H9 (cell line): ENCODE data around the gene RAB43. TPM values are rescaled to one million over a fixed set of nuclear protein-coding genes. Genes with fewer than 3 reads are reported as not detected.
"Not testable (repeated sequence)": the region's sequence is repeated elsewhere in the genome, so short reads cannot be mapped to it uniquely, and the experiment has no call there.

Experiments
- DNase-seq: peaks from one replicate; pipeline ENCODE4 v3.0.0-alpha.2; 2017
- H2AFZ ChIP-seq: one replicate; pipeline ENCODE4 v1.6.1; 2013; ENCODE audit warnings: mild to moderate bottlenecking, low read length, control low read depth, moderate library complexity
- H2AK5ac ChIP-seq: 2 replicates; pipeline ENCODE4 v1.6.1; 2013; ENCODE audit warnings: low read length, control low read depth, mixed read lengths; ENCODE audit not compliant: insufficient read length
- H2BK120ac ChIP-seq: one replicate; pipeline ENCODE4 v1.6.1; 2013; ENCODE audit warnings: low read depth, mild to moderate bottlenecking, low read length, control low read depth, inconsistent platforms; ENCODE audit not compliant: poor library complexity, severe bottlenecking
- H2BK12ac ChIP-seq: 2 replicates; pipeline ENCODE4 v1.6.1; 2013; ENCODE audit warnings: low read length, control low read depth, mixed read lengths, low read depth; ENCODE audit not compliant: insufficient read length
- H2BK15ac ChIP-seq: 2 replicates; pipeline ENCODE4 v1.6.1; 2013; ENCODE audit warnings: low read depth, low read length, control low read depth
- H2BK20ac ChIP-seq: one replicate; pipeline ENCODE4 v1.6.1; 2013; ENCODE audit warnings: low read depth, mild to moderate bottlenecking, low read length, control low read depth, inconsistent platforms; ENCODE audit not compliant: poor library complexity, severe bottlenecking
- H2BK5ac ChIP-seq: 2 replicates; pipeline ENCODE4 v1.6.1; 2013; ENCODE audit warnings: low read length, control low read depth, mixed read lengths; ENCODE audit not compliant: insufficient read length
- H3K14ac ChIP-seq: 2 replicates; pipeline ENCODE4 v1.6.1; 2013; ENCODE audit warnings: low read length, control low read depth; ENCODE audit not compliant: insufficient read depth
- H3K18ac ChIP-seq: 2 replicates; pipeline ENCODE4 v1.6.1; 2013; ENCODE audit warnings: low read depth, mild to moderate bottlenecking, mixed read lengths, low read length, control low read depth; ENCODE audit not compliant: insufficient read length
- H3K23ac ChIP-seq: 2 replicates; pipeline ENCODE4 v1.6.1; 2013; ENCODE audit warnings: low read length, control low read depth, mixed read lengths, low read depth; ENCODE audit not compliant: insufficient read length
- H3K23me2 ChIP-seq: 2 replicates; pipeline ENCODE4 v1.6.1; 2013; ENCODE audit warnings: low read depth, mild to moderate bottlenecking, mixed read lengths, low read length, control low read depth; ENCODE audit not compliant: insufficient read length, poor library complexity, severe bottlenecking
- H3K27ac ChIP-seq: 2 replicates; pipeline ENCODE4 v1.5.1; 2013; ENCODE audit warnings: low read length, control low read depth, mixed read lengths, low read depth; ENCODE audit not compliant: insufficient read length
- H3K27me3 ChIP-seq: 2 replicates; pipeline ENCODE4 v1.6.1; 2013; ENCODE audit warnings: low read length, control low read depth, inconsistent platforms; ENCODE audit not compliant: insufficient read depth
- H3K4ac ChIP-seq: 2 replicates; pipeline ENCODE4 v1.6.1; 2013; ENCODE audit warnings: low read depth, mild to moderate bottlenecking, control low read depth, inconsistent platforms, low read length, moderate library complexity
- H3K4me1 ChIP-seq: 2 replicates; pipeline ENCODE4 v1.6.1; 2013; ENCODE audit warnings: low read length, control low read depth, inconsistent platforms; ENCODE audit not compliant: insufficient read depth
- H3K4me2 ChIP-seq: 2 replicates; pipeline ENCODE4 v1.6.1; 2013; ENCODE audit warnings: low read length, control low read depth, mixed read lengths; ENCODE audit not compliant: insufficient read length, insufficient read depth
- H3K56ac ChIP-seq: 2 replicates; pipeline ENCODE4 v1.6.1; 2013; ENCODE audit warnings: low read depth, mild to moderate bottlenecking, mixed read lengths, low read length, control low read depth; ENCODE audit not compliant: insufficient read length
- H3K79me1 ChIP-seq: 2 replicates; pipeline ENCODE4 v1.6.1; 2013; ENCODE audit warnings: low read depth, mild to moderate bottlenecking, moderate library complexity, low read length, control low read depth, inconsistent platforms; ENCODE audit not compliant: insufficient read depth, poor library complexity, severe bottlenecking
- H3K79me2 ChIP-seq: 2 replicates; pipeline ENCODE4 v1.6.1; 2013; ENCODE audit warnings: low read length, control low read depth, inconsistent platforms; ENCODE audit not compliant: insufficient read depth
- H3K9ac ChIP-seq: 2 replicates; pipeline ENCODE4 v1.6.1; 2013; ENCODE audit warnings: low read length, control low read depth, mixed read lengths; ENCODE audit not compliant: insufficient read length; ENCODE audit errors: extremely low read depth
- H3K9me3 ChIP-seq: one replicate; pipeline ENCODE4 v1.6.1; 2013; ENCODE audit warnings: low read depth, low read length, inconsistent platforms; ENCODE audit not compliant: control insufficient read depth
- H3T11ph ChIP-seq: one replicate; pipeline ENCODE4 v1.6.1; 2013; ENCODE audit warnings: mild to moderate bottlenecking, low read length, control low read depth, inconsistent platforms
- H4K20me1 ChIP-seq: one replicate; pipeline ENCODE4 v1.6.1; 2013; ENCODE audit not compliant: control insufficient read depth, insufficient read length, insufficient read depth
- H4K5ac ChIP-seq: 2 replicates; pipeline ENCODE4 v1.6.1; 2013; ENCODE audit warnings: low read depth, mild to moderate bottlenecking, mixed read lengths, low read length, control low read depth; ENCODE audit not compliant: insufficient read length
- H4K8ac ChIP-seq: replicated peaks from 2 replicates; pipeline ENCODE4 v1.6.1; 2013; ENCODE audit warnings: low read length, control low read depth, mixed read lengths, low read depth; ENCODE audit not compliant: insufficient read length
- H4K91ac ChIP-seq: 2 replicates; pipeline ENCODE4 v1.6.1; 2013; ENCODE audit warnings: low read depth, mild to moderate bottlenecking, moderate library complexity, mixed read lengths, low read length, control low read depth; ENCODE audit not compliant: insufficient read length
- H3K27ac Mint-ChIP-seq, 3 experiments: 2 replicates in 2 of 3; 3 replicates in 1 of 3; pipeline ENCODE4 v1.8.0; 2020 to 2021; ENCODE audit warnings: mixed read lengths in 3 of 3, mild to moderate bottlenecking in 1 of 3, moderate library complexity in 1 of 3
- H3K27me3 Mint-ChIP-seq: 2 replicates; pipeline ENCODE4 v1.8.0; 2021; ENCODE audit warnings: low read depth, mild to moderate bottlenecking, moderate library complexity, mixed read lengths
- H3K36me3 Mint-ChIP-seq, 3 experiments: 2 replicates in 2 of 3; 3 replicates in 1 of 3; pipeline ENCODE4 v1.8.0; 2020 to 2021; ENCODE audit warnings: low read depth in 3 of 3, mixed read lengths in 3 of 3; ENCODE audit not compliant: insufficient read depth in 1 of 3
- H3K4me1 Mint-ChIP-seq, 2 experiments: 2 replicates each; pipeline ENCODE4 v1.8.0; 2020; ENCODE audit warnings: mixed read lengths in 2 of 2
- H3K4me3 Mint-ChIP-seq, 2 experiments: 2 replicates in 1 of 2; 3 replicates in 1 of 2; pipeline ENCODE4 v1.8.0; 2020 to 2021; ENCODE audit warnings: mild to moderate bottlenecking in 2 of 2, mixed read lengths in 2 of 2, moderate library complexity in 1 of 2
- H3K9me3 Mint-ChIP-seq, 2 experiments: 2 replicates in 1 of 2; 3 replicates in 1 of 2; pipeline ENCODE4 v1.8.0; 2020; ENCODE audit warnings: mild to moderate bottlenecking in 2 of 2, mixed read lengths in 2 of 2, moderate library complexity in 1 of 2
- WGBS: extraction: QIAGEN DNeasy Blood & Tissue Kit; methylation state at CpG from one replicate; pipeline ENCODE4 v1.1.7; 2013; ENCODE audit warnings: missing lambda C conversion rate, low lambda C conversion rate, mixed read lengths; ENCODE audit not compliant: insufficient read length; ENCODE audit errors: extremely low coverage; 5-methylcytosine and 5-hydroxymethylcytosine counted together
- total RNA-seq: library from RNA; stranded (reverse); gene quantifications from 2 replicates; pipeline ENCODE4 v1.2.1, GENCODE V29; 2021
- TF ChIP-seq, protein P1 (sequence below): fragments of 200-600 bp; sonication (generic); conservative IDR thresholded peaks from 3 replicates; pipeline ENCODE4 v1.8.0; 2021; ENCODE audit warnings: antibody characterized with exemption, mild to moderate bottlenecking

RAB43 gene
- total RNA-seq, 1 experiment from 2014 or later: 13.6 TPM

DNA sequence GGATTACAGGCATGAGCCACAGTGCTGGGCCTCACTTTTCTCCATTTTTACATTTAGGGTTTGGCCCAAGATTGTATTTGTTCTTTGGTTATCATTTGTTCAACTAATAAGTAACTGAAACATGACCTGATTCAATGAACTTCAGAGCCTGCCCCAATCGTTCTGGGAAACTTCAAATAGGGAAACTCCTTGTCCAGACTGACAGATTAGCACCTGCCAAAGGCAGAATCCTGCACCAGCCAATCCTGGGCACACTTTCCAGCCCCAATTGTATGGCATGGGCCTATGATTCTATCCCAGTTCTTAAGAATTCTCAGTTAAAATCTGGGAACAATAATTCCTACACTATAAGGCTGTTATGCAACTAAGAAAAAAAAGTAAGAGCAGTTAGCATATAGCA lies 18.3 kb upstream of the RAB43 start:
- H3T11ph ChIP-seq: no peak overlapping the region

DNA sequence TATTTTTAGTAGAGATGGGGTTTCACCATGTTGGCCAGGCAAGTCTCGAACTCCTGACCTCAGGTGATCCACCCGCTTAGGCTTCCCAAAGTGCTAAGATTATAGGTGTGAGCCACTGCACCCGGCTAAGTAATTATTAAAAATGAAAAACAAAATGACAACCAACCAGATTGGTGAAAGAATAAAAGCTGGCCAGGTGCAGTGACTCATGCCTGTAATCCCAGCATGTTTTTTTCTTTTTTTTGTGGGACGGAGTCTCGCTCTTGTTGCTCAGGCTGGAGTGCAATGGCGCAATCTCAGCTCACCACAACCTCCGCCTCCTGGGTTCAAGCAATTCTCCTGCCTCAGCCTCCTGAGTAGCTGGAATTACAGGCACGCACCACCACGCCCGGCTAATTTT lies 14.7 kb upstream of the RAB43 start:
- H3K79me1 ChIP-seq, H4K8ac ChIP-seq, H3K9me3 ChIP-seq, H4K5ac ChIP-seq, H3K27me3 ChIP-seq, H3K23ac ChIP-seq, H3K4me1 Mint-ChIP-seq, H2AK5ac ChIP-seq, H3K23me2 ChIP-seq, H4K91ac ChIP-seq, H3K4me3 Mint-ChIP-seq, DNase-seq, H3K9me3 Mint-ChIP-seq, H3K4me1 ChIP-seq, H3K56ac ChIP-seq, H3K14ac ChIP-seq, H2AFZ ChIP-seq, H2BK15ac ChIP-seq, H3K18ac ChIP-seq, H3K4ac ChIP-seq, H2BK12ac ChIP-seq, H2BK120ac ChIP-seq, H3K27me3 Mint-ChIP-seq, H3K9ac ChIP-seq, H2BK5ac ChIP-seq, H3T11ph ChIP-seq, H2BK20ac ChIP-seq, H3K27ac ChIP-seq, H3K4me2 ChIP-seq, H3K79me2 ChIP-seq, H4K20me1 ChIP-seq, H3K27ac Mint-ChIP-seq: not testable (repeated sequence)
- peaks cover 8 to 47% (median 43%) of the 10 kb centered on the region in 3 experiments; a peak in 6 of 7 replicates for H3K36me3 Mint-ChIP-seq
- WGBS: no CpG with 5 or more reads among the region's 10 CpGs

More for the DNA sequence above, 18.3 kb upstream of the RAB43 start:
- Histone ChIP-seq H3K4me1 (no peaks in the 10 kb centered on the region), H2BK5ac (no peak overlapping the region), H3K9ac (no peak overlapping the region), H3K9me3 (no peaks in the 10 kb centered on the region), H3K79me2 (no peaks in the 10 kb centered on the region), H4K8ac (no peak overlapping the region), H2AK5ac (no peak overlapping the region), H2AFZ (no peak overlapping the region), H2BK12ac (no peak overlapping the region), H2BK20ac (no peak overlapping the region), H2BK120ac (no peak overlapping the region), H3K23me2 (no peaks in the 10 kb centered on the region), H3K27ac (no peak overlapping the region), H4K5ac (no peak overlapping the region), H3K4me2 (no peak overlapping the region), H4K20me1 (no peaks in the 10 kb centered on the region), H3K4ac (no peak overlapping the region), H3K27me3 (no peaks in the 10 kb centered on the region), H4K91ac (no peak overlapping the region), H3K56ac (no peak overlapping the region), H3K79me1 (no peaks in the 10 kb centered on the region), H2BK15ac (no peak overlapping the region), H3K18ac (no peak overlapping the region), H3K14ac (no peak overlapping the region), H3K23ac (no peak overlapping the region)
- Mint-ChIP-seq H3K36me3 (peaks cover 2 to 21% (median 11%) of the 10 kb centered on the region in 3 experiments; a peak in 4 of 7 replicates), H3K27ac (no peak overlapping the region), H3K9me3 (no peaks in the 10 kb centered on the region), H3K27me3 (no peaks in the 10 kb centered on the region), H3K4me1 (no peaks in the 10 kb centered on the region), H3K4me3 (no peak overlapping the region)
- DNase-seq: no peak
- TF ChIP-seq, protein P1, sequence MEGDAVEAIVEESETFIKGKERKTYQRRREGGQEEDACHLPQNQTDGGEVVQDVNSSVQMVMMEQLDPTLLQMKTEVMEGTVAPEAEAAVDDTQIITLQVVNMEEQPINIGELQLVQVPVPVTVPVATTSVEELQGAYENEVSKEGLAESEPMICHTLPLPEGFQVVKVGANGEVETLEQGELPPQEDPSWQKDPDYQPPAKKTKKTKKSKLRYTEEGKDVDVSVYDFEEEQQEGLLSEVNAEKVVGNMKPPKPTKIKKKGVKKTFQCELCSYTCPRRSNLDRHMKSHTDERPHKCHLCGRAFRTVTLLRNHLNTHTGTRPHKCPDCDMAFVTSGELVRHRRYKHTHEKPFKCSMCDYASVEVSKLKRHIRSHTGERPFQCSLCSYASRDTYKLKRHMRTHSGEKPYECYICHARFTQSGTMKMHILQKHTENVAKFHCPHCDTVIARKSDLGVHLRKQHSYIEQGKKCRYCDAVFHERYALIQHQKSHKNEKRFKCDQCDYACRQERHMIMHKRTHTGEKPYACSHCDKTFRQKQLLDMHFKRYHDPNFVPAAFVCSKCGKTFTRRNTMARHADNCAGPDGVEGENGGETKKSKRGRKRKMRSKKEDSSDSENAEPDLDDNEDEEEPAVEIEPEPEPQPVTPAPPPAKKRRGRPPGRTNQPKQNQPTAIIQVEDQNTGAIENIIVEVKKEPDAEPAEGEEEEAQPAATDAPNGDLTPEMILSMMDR: no peak
- WGBS: no CpG with 5 or more reads among the region's 1 CpG
